ENCODE measurements around the gene SFMBT1.

SFMBT1 gene

DNA sequence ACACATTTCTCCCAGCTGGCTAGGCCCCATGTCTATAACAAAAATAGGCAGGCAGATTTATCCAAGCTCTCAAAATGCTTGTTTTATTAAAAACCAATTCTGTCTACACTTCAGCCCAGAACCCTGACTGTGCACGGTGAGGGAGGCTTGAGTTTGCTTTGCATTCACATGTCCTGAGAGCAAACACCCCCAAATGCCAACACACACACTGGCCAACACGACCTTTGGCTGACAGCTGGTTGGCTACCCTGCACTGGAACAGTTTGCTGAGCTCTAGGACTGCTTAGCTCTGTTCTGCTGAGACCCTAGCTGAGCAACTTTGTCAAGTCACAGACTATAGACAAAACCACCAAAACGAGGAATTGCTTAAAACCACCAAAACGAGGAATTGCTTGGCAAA, 152.2 kb downstream of the SFMBT1 start (continued):
- TF ChIP-seq, protein P1, sequence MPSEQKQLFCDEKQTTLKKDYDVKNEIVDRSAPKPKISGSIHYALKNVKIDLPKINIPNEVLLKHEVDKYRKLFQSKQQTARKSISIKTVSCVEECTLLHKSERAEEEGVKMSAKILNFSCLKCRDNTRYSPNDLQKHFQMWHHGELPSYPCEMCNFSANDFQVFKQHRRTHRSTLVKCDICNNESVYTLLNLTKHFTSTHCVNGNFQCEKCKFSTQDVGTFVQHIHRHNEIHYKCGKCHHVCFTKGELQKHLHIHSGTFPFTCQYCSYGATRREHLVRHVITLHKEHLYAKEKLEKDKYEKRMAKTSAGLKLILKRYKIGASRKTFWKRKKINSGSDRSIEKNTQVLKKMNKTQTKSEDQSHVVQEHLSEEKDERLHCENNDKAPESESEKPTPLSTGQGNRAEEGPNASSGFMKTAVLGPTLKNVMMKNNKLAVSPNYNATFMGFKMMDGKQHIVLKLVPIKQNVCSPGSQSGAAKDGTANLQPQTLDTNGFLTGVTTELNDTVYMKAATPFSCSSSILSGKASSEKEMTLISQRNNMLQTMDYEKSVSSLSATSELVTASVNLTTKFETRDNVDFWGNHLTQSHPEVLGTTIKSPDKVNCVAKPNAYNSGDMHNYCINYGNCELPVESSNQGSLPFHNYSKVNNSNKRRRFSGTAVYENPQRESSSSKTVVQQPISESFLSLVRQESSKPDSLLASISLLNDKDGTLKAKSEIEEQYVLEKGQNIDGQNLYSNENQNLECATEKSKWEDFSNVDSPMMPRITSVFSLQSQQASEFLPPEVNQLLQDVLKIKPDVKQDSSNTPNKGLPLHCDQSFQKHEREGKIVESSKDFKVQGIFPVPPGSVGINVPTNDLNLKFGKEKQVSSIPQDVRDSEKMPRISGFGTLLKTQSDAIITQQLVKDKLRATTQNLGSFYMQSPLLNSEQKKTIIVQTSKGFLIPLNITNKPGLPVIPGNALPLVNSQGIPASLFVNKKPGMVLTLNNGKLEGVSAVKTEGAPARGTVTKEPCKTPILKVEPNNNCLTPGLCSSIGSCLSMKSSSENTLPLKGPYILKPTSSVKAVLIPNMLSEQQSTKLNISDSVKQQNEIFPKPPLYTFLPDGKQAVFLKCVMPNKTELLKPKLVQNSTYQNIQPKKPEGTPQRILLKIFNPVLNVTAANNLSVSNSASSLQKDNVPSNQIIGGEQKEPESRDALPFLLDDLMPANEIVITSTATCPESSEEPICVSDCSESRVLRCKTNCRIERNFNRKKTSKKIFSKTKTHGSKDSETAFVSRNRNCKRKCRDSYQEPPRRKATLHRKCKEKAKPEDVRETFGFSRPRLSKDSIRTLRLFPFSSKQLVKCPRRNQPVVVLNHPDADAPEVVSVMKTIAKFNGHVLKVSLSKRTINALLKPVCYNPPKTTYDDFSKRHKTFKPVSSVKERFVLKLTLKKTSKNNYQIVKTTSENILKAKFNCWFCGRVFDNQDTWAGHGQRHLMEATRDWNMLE (tag by site-specific recombination; conservative IDR thresholded peaks at IDR 0.05; ENCODE audit: low read depth): no peak
- TF ChIP-seq KLF1 (tag by site-specific recombination; IDR thresholded peaks at IDR 0.05) (no peak), ZNF521 (tag by site-specific recombination; IDR thresholded peaks at IDR 0.05) (no peak), ZNF274 (IDR thresholded peaks at IDR 0.05; ENCODE audit: low read length) (no peak), ZNF274 (tag by site-specific recombination; IDR thresholded peaks at IDR 0.05; ENCODE audit: borderline replicate concordance) (no peak), ZNF155 (tag by site-specific recombination; IDR thresholded peaks at IDR 0.05) (no peak), HOXC10 (CRISPR knock-in tag; IDR thresholded peaks at IDR 0.05) (no peak), ZBTB17 (tag by site-specific recombination; IDR thresholded peaks at IDR 0.05) (no peak)

DNA sequence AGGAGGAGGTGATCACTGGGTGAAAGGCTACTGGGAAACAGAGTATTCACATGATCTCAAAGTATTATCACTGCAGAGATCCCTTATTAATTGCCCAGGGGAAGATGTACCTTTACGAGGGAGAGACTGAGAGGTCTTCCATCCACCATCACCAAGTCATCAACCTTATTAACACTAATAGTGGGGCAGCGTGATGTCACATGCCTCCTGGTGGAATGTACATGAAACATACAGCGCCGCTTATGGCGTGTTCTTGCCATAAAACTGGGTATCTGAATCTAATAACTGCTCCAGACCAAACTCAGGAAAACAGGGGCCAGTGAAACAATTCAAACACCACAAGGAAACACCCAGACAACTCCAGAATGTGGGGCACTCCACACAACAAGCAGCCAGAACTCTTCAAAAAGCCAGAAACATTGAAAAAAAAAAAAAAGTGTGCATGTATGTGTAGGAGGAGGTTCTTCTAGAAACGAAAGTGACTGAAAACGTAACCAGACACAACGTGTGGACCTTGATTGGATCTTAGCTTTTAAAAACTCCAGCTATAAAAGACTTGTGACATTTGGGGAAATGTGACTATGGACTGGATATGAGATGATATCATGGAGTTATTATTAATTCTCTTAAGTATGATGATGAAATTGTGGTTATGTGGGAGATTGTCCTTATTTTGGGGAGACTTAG, 153.1 kb downstream of the SFMBT1 start:
- Histone ChIP-seq H3K36me3 (ENCODE audit: control insufficient read depth in 2 of 2, insufficient read depth in 1 of 2, low read length in 2 of 2) (peaks cover 0 to 45% of the 10 kb centered on the region in 2 experiments; a peak in 1 of 3 replicates), H3K4me1 (ENCODE audit: control insufficient read depth, insufficient read depth, low read length) (no peaks in the 10 kb centered on the region), H3K27ac (ENCODE audit: extremely low read depth, low read depth, low read length) (no peak overlapping the region), H3K9me3 (ENCODE audit: control insufficient read depth, insufficient read depth, low read depth, low read length) (no peaks in the 10 kb centered on the region), H3K4me3 (ENCODE audit: low read depth, low read length) (no peak overlapping the region)
- TF ChIP-seq SP3 (tag by site-specific recombination; IDR thresholded peaks at IDR 0.05): no peak
- TF ChIP-seq ZNF677 (tag by site-specific recombination; IDR thresholded peaks at IDR 0.05): no peak
- TF ChIP-seq ZNF660 (tag by site-specific recombination; IDR thresholded peaks at IDR 0.05): no peak
- POLR2A ChIA-PET: no interaction called here
- CTCF ChIA-PET: interaction anchor here (0.6 to 0.7 kb wide), 3 partner anchors 15 to 23 kb away, joined by 3 to 4 read pairs (median 4); no protein-coding TSS in a partner anchor

- ChIA-PET POLR2A (no interaction called here), CTCF (no interaction called here)
- no peaks in the 10 kb centered on the region for H3K4me1 ChIP-seq (ENCODE audit: control insufficient read depth, insufficient read depth, low read length)
- no peak overlapping the region for H3K27ac ChIP-seq (ENCODE audit: extremely low read depth, low read depth, low read length)
- H3K4me3 ChIP-seq (ENCODE audit: low read depth, low read length): no peak overlapping the region
- H3K9me3 ChIP-seq (ENCODE audit: control insufficient read depth, insufficient read depth, low read depth, low read length): no peaks in the 10 kb centered on the region
- peaks cover 0 to 46% of the 10 kb centered on the region in 2 experiments; a peak in 1 of 3 replicates for H3K36me3 ChIP-seq (ENCODE audit: control insufficient read depth in 2 of 2, insufficient read depth in 1 of 2, low read length in 2 of 2)
- TF ChIP-seq ZNF704 (tag by site-specific recombination; IDR thresholded peaks at IDR 0.05) (no peak), ZNF140 (tag by site-specific recombination; IDR thresholded peaks at IDR 0.05) (no peak), WT1 (tag by site-specific recombination; IDR thresholded peaks at IDR 0.05) (no peak), KLF8 (tag by site-specific recombination; IDR thresholded peaks at IDR 0.05) (no peak)
Measured at GRCh38 chr3:52892290-52892624, 153.6 kb downstream of the SFMBT1 start.

Data from HEK293 (cell line).